Panc1 (cell line): ENCODE measurements around the gene NCKIPSD. TPM values are rescaled to one million over a fixed set of nuclear protein-coding genes. Genes with fewer than 3 reads are reported as not detected.

Source experiments
- ATAC-seq: fragments of 200-7000 bp; cut with Tn5 transposase; 2 replicates; pipeline ENCODE4 v1.9.1; 2020; ENCODE audit warnings: mild to moderate bottlenecking, moderate library complexity
- BruUV-seq: library from RNA; stranded (reverse); fragments of 400-500 nt; replicated peaks from 2 replicates; lab custom pipeline; 2021; lab: Mats Ljungman, UMichigan
- CTCF ChIA-PET: fragments of 300-600 bp; sonication (Branson Sonifier 250); formaldehyde crosslinking; loops from one replicate; lab custom pipeline; 2022; ENCODE audit warnings: antibody characterized with exemption; lab: Charles Lee
- POLR2A ChIA-PET: fragments of 300-600 bp; sonication (Branson Sonifier 250); formaldehyde crosslinking; loops from one replicate; lab custom pipeline; 2022; ENCODE audit warnings: antibody characterized with exemption; lab: Charles Lee
- DNase-seq: peaks from one replicate; pipeline ENCODE4 v3.0.0-alpha.2; 2010; ENCODE audit warnings: low read depth, low spot score
- H3K27ac ChIP-seq: 2 replicates; pipeline ENCODE4 v1.5.1; 2011; ENCODE audit warnings: mild to moderate bottlenecking, low read length, inconsistent platforms
- H3K27me3 ChIP-seq: fragments of 200-500 bp; sonication (Bioruptor generic); 2 replicates; pipeline ENCODE4 v1.6.0; 2014; ENCODE audit warnings: low read length, inconsistent platforms; ENCODE audit not compliant: control insufficient read depth, insufficient read depth
- H3K36me3 ChIP-seq: fragments of 200-500 bp; sonication (Bioruptor generic); 2 replicates; pipeline ENCODE4 v1.5.1; 2014; ENCODE audit warnings: inconsistent platforms, mild to moderate bottlenecking, low read length, moderate library complexity; ENCODE audit not compliant: control insufficient read depth, insufficient read depth
- H3K4me1 ChIP-seq: 2 replicates; pipeline ENCODE4 v1.5.1; 2011; ENCODE audit warnings: inconsistent platforms, mild to moderate bottlenecking, low read length, moderate library complexity; ENCODE audit not compliant: control insufficient read depth, insufficient read depth
- H3K4me3 ChIP-seq, 2 experiments: 2 replicates each; pipeline ENCODE4 v1.5.1; 2011 to 2012; ENCODE audit warnings: low read depth in 2 of 2, low read length in 2 of 2, mild to moderate bottlenecking in 2 of 2, inconsistent platforms in 1 of 2, moderate library complexity in 1 of 2
- H3K9me3 ChIP-seq: fragments of 200-500 bp; sonication (Bioruptor generic); 2 replicates; pipeline ENCODE4 v1.5.1; 2014; ENCODE audit warnings: low read depth, mild to moderate bottlenecking, inconsistent platforms, low read length, moderate library complexity; ENCODE audit not compliant: control insufficient read depth, insufficient read depth
- POLR2AphosphoS5 ChIP-seq: IDR thresholded peaks from 2 replicates; pipeline ENCODE4 v1.6.1; 2012; ENCODE audit warnings: mild to moderate bottlenecking, low read depth, low read length, moderate library complexity
- SIN3A ChIP-seq: IDR thresholded peaks from 2 replicates; pipeline ENCODE4 v1.6.1; 2012; ENCODE audit warnings: low read depth, mild to moderate bottlenecking, low read length, moderate library complexity, borderline replicate concordance; ENCODE audit not compliant: insufficient read depth
- TCF7L2 ChIP-seq: IDR thresholded peaks from 2 replicates; pipeline ENCODE4 v1.6.1; 2011; ENCODE audit warnings: mild to moderate bottlenecking, low read depth, low read length, inconsistent platforms
- in situ Hi-C: cut with HindIII; loops from 2 replicates; pipeline ENCODE4 v1.10.0; 2016; ENCODE audit warnings: low sequenced_read_pairs, low pct_unique_long_range_greater_than_20kb
- intact Hi-C: fragments of 100-400 bp; cut with micrococcal nuclease; formaldehyde crosslinking; loops from one replicate; pipeline ENCODE4 v1.10.0; 2022; ENCODE audit not compliant: unreplicated experiment
- total RNA-seq: library from RNA; stranded (reverse); gene quantifications from one replicate; pipeline ENCODE4 v1.2.1, GENCODE V29; 2021; ENCODE audit not compliant: unreplicated experiment
- TF ChIP-seq, protein P1 (sequence below): fragments of 450-650 bp; IDR thresholded peaks from 2 replicates; pipeline ENCODE4 v1.5.1; 2017; ENCODE audit warnings: mild to moderate bottlenecking
- TF ChIP-seq, protein P2 (sequence below), 2 experiments: IDR thresholded peaks; 2 replicates each; pipeline ENCODE4 v1.6.1; 2011 to 2012; ENCODE audit warnings: low read depth in 2 of 2, control low read depth in 1 of 2, low read length in 1 of 2, mild to moderate bottlenecking in 1 of 2, moderate library complexity in 1 of 2; ENCODE audit not compliant: insufficient read depth in 1 of 2

Gene NCKIPSD
- total RNA-seq, 1 experiment from 2014 or later = 26.8 TPM

GRCh38 chr3:48647714-48648113 is 38.0 kb downstream of the NCKIPSD start:
- no peaks in the 10 kb centered on the region for H3K9me3 ChIP-seq
- TF ChIP-seq SIN3A = no peak
- TF ChIP-seq, protein P1, sequence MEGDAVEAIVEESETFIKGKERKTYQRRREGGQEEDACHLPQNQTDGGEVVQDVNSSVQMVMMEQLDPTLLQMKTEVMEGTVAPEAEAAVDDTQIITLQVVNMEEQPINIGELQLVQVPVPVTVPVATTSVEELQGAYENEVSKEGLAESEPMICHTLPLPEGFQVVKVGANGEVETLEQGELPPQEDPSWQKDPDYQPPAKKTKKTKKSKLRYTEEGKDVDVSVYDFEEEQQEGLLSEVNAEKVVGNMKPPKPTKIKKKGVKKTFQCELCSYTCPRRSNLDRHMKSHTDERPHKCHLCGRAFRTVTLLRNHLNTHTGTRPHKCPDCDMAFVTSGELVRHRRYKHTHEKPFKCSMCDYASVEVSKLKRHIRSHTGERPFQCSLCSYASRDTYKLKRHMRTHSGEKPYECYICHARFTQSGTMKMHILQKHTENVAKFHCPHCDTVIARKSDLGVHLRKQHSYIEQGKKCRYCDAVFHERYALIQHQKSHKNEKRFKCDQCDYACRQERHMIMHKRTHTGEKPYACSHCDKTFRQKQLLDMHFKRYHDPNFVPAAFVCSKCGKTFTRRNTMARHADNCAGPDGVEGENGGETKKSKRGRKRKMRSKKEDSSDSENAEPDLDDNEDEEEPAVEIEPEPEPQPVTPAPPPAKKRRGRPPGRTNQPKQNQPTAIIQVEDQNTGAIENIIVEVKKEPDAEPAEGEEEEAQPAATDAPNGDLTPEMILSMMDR = no peak
- TF ChIP-seq, protein P2, sequence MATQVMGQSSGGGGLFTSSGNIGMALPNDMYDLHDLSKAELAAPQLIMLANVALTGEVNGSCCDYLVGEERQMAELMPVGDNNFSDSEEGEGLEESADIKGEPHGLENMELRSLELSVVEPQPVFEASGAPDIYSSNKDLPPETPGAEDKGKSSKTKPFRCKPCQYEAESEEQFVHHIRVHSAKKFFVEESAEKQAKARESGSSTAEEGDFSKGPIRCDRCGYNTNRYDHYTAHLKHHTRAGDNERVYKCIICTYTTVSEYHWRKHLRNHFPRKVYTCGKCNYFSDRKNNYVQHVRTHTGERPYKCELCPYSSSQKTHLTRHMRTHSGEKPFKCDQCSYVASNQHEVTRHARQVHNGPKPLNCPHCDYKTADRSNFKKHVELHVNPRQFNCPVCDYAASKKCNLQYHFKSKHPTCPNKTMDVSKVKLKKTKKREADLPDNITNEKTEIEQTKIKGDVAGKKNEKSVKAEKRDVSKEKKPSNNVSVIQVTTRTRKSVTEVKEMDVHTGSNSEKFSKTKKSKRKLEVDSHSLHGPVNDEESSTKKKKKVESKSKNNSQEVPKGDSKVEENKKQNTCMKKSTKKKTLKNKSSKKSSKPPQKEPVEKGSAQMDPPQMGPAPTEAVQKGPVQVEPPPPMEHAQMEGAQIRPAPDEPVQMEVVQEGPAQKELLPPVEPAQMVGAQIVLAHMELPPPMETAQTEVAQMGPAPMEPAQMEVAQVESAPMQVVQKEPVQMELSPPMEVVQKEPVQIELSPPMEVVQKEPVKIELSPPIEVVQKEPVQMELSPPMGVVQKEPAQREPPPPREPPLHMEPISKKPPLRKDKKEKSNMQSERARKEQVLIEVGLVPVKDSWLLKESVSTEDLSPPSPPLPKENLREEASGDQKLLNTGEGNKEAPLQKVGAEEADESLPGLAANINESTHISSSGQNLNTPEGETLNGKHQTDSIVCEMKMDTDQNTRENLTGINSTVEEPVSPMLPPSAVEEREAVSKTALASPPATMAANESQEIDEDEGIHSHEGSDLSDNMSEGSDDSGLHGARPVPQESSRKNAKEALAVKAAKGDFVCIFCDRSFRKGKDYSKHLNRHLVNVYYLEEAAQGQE (IDR thresholded peaks at IDR 0.05; ENCODE audit: insufficient read depth in 1 of 2, low read depth in 2 of 2, low read length in 1 of 2) = no peak
- TF ChIP-seq POLR2AphosphoS5 = no peak
- no peak for TF ChIP-seq TCF7L2
- H3K27me3 ChIP-seq = no peaks in the 10 kb centered on the region
- H3K36me3 ChIP-seq = no peaks in the 10 kb centered on the region
- ATAC-seq (no peak), DNase-seq (no peak)
- intact Hi-C loops = no loop called here
- POLR2A ChIA-PET = no interaction called here
- no TSS peak for BruUV-seq
- CTCF ChIA-PET = no interaction called here
- no peaks in the 10 kb centered on the region for H3K4me1 ChIP-seq
- no peak overlapping the region for H3K27ac ChIP-seq
- no peak overlapping the region for H3K4me3 ChIP-seq
- in situ Hi-C loops = no loop called here

GRCh38 chr3:48644898-48645760 is 40.6 kb downstream of the NCKIPSD start:
- Histone ChIP-seq H3K27ac (no peak overlapping the region), H3K9me3 (no peaks in the 10 kb centered on the region), H3K4me1 (no peaks in the 10 kb centered on the region), H3K36me3 (no peaks in the 10 kb centered on the region), H3K4me3 (no peak overlapping the region), H3K27me3 (no peaks in the 10 kb centered on the region)
- intact Hi-C loops = no loop called here
- in situ Hi-C loops = no loop called here
- no peak for TF ChIP-seq TCF7L2
- TF ChIP-seq POLR2AphosphoS5 = no peak
- TF ChIP-seq, protein P2 (IDR thresholded peaks at IDR 0.05; ENCODE audit: insufficient read depth in 1 of 2, low read depth in 2 of 2, low read length in 1 of 2) = no peak
- no peak for TF ChIP-seq SIN3A
- TF ChIP-seq, protein P1 = no peak
- ATAC-seq (no peak), DNase-seq (no peak)
- ChIA-PET POLR2A (no interaction called here), CTCF (interaction anchor here (0.6 to 0.8 kb wide), 2 partner anchors 9 to 165 kb away, joined by 3 to 5 read pairs; no protein-coding TSS in a partner anchor)
- no TSS peak for BruUV-seq
